Ovary (tissue), 3 donors: Measurements from ENCODE around the gene HDGFL1.

Source experiments
- EP300 ChIP-seq: sonication (generic); formaldehyde crosslinking; IDR thresholded peaks from one replicate; pipeline ENCODE4 v1.6.1; 2017; ENCODE audit warnings: antibody characterized with exemption
- TF ChIP-seq, protein P1 (sequence below), 3 donors: fragments of 450-650 bp in 2 of 3; fragments of 200-600 bp in 1 of 3; IDR thresholded peaks; one replicate each; pipeline versions ENCODE4 v1.5.1 to v1.8.0; 2016 to 2022; ENCODE audit warnings: antibody characterized with exemption in 3 of 3, mild to moderate bottlenecking in 1 of 3
- donor health status: DM: no; HTN: no; CAD: no.

DNA sequence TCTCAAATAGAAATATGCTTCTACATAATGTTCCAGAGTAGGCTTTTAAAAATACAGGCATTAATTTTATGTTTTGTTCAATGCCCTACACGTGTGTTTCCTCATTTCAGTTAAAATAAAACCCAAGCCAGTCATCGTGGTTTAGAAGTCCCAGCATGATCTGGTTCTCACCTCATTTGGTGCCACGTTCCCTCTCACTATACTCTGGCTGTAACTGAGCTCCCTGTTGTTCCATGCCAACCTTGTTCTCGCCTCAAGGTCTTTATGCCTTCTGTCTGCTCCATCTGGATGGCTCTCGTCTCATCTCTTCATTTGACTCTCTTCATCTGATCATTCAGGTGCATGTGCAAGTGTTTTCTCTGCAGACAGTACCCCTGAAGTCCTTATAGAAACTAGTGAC is 32.6 kb downstream of the HDGFL1 start:
- TF ChIP-seq EP300, result no peak
- TF ChIP-seq, protein P1, sequence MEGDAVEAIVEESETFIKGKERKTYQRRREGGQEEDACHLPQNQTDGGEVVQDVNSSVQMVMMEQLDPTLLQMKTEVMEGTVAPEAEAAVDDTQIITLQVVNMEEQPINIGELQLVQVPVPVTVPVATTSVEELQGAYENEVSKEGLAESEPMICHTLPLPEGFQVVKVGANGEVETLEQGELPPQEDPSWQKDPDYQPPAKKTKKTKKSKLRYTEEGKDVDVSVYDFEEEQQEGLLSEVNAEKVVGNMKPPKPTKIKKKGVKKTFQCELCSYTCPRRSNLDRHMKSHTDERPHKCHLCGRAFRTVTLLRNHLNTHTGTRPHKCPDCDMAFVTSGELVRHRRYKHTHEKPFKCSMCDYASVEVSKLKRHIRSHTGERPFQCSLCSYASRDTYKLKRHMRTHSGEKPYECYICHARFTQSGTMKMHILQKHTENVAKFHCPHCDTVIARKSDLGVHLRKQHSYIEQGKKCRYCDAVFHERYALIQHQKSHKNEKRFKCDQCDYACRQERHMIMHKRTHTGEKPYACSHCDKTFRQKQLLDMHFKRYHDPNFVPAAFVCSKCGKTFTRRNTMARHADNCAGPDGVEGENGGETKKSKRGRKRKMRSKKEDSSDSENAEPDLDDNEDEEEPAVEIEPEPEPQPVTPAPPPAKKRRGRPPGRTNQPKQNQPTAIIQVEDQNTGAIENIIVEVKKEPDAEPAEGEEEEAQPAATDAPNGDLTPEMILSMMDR (IDR thresholded peaks at IDR 0.05), result no peak
